ENCODE results near the gene CD302.
"Not testable (repeated sequence)": the region's sequence is repeated elsewhere in the genome, so short reads cannot be mapped to it uniquely, and the experiment has no call there.

Gene CD302

DNA sequence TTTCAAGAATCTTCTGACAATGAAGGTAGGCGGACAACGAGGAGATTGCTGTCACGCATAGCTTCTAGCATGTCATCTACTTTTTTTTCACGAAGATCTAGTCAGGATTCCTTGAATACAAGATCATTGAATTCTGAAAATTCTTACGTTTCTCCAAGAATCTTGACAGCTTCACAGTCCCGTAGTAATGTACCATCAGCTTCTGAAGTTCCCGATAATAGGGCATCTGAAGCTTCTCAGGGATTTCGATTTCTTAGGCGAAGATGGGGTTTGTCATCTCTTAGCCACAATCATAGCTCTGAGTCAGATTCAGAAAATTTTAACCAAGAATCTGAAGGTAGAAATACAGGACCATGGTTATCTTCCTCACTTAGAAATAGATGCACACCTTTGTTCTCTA, 49.9 kb downstream of the CD302 start:
- no peak for DNase-seq (ENCODE audit: low read depth in 2 of 2)

DNA sequence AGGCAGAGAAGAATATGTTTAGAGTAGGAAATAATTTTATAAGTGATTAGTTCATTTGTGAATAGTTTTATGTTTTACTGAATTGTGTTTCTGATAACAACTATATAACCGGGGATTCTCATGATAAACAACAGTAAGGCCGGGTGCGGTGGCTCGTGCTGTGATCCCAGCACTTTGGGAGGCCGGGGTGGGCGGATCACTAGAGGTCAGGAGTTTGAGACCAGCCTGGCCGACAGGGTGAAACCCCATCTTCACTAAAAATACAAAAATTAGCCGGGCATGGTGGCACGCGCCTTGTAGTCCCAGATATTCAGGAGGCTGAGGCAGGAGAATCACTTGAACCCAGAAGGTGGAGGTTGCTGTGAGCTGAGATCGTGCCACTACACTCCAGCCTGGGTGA, 52.8 kb downstream of the CD302 start:
- DNase-seq (ENCODE audit: low read depth in 2 of 2) = not testable (repeated sequence)

DNA sequence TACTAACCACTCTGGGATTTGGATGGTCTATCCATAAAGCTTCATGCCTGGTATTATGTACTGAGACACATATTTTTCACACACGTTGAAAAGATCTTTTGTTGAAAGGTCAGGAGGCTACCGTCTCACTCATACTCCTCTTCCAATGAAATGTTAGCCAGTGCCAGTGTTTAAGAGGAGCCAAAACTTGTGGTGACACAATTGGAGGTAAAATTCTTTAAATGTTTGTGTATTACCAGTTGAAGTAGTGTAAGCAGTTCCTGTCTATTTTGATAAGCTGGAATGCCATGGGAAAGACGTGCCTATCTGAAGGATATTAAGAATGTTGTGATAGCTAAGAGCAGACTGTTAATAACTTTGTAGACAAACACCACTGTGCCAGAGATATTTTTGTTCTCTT, 53.6 kb downstream of the CD302 start:
- no peak for DNase-seq (ENCODE audit: low read depth in 2 of 2)

DNA sequence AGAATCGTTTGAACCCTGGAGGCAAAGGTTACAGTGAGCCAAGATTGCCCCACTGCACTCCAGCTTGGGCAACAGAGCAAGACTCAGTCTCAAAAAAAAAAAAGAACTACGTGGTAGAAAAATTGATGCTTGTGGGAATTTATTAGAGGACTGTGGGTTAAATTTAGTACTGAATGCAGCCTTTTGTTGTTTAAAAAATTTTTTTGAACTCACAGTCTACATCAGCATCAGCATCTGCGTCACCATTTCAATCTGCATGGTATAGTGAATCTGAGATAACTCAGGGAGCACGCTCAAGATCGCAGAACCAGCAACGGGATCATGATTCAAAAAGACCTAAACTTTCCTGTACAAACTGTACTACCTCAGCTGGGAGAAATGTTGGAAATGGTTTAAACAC, 55.2 kb downstream of the CD302 start:
- no peak for DNase-seq (ENCODE audit: low read depth in 2 of 2)

DNA sequence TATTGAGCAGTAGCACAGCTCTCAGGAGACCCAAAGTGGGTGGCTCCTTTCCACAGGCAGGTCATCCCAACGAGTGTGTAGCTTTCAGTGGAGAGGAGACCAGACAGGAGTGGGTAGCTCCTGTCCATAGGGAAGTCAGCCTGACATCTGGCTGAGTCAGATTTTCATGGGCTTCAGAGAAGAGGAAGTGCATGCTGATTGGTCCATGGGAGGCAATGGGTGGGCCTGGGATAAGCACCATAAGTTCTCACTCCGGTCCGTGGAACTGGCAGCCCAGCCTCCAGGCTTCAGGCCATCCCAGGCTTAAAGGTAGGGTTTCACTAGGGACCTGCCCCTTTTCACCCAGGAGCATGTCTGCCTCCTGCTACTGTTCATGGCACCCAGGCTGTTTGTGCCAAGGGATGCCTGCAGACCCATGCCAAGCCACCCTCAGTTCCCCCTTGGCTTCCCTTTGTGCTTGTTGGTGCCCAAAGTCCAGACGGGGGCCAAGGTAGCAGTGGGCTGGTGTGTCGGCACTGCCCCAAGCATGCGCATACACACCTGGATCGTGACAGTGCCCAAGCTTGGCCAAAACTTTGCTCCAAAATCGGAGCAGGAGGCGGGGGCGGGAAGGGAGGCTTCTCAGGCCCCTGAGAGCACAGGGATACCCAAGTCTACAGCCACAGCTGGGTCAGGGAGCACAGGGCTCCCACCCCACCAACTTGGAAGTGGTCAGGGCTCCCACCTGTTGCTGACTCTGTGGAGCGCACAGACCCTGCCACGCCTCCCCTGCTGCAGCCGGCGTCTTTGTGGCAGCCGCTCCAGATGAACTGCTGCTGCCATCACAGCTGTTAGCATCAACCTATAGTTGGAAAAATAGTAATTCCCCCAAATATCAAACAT, 59.3 kb downstream of the CD302 start:
- DNase-seq (ENCODE audit: low read depth in 2 of 2) = no peak

DNA sequence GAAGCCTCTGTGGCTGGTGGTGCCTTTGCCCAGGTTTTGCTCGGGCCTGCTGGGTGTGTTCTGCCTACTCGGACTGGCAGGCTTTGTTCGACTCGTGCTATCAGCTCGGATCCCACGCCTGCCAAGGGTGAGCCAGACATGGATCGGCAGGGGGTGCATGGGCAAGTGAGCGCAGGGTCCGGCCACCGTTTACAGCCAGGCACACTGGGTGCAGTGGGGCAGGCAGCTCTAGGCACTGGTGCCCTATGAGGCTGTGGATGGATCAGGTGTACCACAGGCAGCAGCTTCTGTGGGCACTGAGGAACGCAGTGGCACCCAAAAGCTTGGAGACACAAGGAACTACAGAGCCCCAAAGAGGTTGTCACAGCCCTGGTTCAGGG, 60.1 kb downstream of the CD302 start:
- no peak for DNase-seq (ENCODE audit: low read depth in 2 of 2)

DNA sequence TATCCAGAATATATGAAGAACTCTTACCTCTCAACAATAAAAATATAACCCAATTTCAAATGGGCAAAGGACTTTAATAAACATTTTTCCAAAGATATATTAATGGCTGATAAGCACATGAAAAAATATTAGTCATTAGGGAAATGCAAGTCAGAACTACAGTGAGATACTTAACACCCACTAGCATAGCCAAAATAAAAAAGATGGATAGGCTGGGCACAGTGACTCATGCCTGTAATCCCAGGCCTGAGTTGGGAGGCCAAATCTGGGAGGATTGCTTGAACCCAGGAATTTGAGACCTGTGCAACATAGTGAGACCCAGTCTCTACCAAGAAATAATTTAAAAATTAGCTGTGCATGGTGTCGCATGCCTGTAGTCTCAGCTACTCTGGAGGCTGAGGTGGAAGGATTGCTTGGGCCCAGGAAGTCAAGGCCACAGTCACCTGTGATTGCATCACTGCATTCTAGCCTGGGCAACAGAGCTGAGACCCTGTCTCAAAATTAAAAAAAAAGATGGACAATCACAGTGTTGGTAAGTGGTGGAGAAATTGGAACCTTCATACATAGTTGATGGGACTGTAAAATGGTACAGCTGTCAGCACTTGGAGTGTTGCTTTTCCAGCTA, 60.6 kb downstream of the CD302 start:
- DNase-seq (ENCODE audit: low read depth in 2 of 2) = no peak

DNA sequence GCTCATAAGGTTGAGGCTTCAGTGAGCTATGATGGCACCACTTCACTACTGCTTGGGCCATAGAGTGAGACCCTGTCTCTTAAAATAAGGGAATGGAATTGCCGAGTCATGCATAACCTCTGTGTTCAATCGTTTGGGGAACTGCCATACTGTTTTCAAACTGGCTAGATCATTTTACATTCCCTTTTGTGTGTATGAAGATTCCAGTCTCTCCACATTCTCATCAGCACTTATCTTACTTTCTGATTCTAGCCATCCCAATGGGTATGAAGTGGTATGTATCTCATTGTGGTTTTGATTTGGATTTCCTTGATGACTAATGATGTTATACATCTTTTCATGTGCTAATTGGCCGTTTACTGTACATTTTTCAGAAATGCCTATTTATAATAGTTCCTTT, 62.0 kb downstream of the CD302 start:
- no peak for DNase-seq (ENCODE audit: low read depth in 2 of 2)

DNA sequence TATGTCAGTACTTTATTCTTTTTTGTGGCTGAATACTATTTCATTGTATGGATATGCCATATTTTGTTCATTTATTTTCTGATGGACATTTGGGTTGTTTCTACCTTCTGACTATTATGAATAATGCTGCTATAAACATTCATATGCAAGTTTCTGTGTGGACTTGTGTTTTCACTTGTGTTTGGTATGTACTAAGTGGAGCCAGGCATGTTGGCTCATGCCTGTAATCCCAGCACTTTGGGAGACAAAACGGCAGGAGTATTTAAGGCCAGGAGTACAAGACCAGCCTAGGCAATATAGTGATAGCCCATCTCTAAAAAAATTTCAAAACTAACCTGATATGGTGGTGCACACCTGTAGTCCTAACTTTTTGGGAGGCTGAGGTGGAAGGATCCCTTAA, 62.4 kb downstream of the CD302 start:
- DNase-seq (ENCODE audit: low read depth in 2 of 2) = no peak

DNA sequence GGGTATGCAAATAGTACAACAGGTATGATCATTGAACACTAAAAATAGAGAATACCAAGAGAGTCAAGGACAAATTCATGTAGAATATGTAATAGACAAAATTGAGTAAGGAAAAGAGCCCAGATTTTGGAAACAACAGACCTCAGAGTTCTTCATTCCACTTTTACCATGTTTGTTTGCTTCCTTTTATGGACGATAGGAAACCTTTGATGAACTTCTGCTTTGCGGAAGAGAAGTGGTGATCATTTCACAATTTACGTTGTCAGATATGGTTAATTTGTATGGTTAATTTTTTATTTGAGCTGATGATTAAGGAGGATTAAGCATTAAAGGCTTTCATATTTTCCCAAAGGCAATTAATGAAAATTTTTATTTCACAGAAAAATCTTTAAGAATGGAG, 69.4 kb downstream of the CD302 start:
- no peak for DNase-seq (ENCODE audit: low read depth in 2 of 2)

DNA sequence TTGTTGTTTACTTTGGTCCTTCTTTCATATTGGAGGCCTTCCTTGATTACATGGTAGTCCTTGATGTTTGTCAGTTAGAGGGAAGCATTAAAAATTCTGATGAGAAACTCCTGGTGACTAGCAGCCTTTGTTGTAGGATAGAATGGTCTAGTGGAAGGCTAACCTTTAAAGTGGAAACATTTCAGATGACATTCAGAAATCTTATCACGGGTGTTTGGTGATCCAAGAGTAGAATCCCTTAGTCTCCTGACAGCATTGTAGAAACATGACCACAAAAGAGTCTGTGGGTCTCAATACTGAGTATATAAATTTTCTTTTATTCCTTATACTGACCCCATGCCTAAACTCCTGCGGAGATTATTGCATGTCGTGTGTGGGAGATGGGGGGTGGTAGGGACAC, 72.3 kb downstream of the CD302 start:
- DNase-seq (ENCODE audit: low read depth in 2 of 2) = no peak

DNA sequence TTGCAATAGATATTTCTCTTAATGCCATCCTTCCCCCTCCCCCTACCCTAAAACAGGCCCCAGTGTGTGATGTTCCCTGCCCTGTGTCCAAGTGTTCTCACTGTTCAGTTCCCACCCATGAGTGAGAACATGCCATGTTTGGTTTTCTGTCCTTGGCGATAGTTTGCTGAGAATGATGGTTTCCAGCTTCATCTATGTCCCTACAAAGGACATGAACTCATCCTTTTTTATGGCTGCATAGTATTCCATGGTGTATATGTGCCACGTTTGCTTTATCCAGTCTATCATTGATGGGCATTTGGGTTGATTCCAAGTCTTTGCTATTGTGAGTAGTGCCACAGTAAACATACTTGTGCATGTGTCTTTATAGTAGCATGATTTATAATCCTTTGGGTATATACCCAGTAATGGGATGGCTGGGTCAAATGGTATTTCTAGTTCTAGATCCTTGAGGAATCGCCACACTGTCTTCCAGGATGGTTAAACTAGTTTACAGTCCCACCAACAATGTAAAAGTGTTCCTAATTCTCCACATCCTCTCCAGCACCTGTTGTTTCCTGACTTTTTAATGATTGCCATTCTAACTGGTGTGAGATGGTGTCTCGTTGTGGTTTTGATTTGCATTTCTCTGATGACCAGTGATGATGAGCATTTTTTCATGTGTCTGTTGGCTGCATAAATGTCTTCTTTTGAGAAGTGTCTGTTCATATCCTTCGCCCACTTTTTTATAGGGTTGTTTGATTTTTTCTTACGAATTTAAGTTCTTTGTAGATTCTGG, 73.0 kb downstream of the CD302 start:
- not testable (repeated sequence) for DNase-seq (ENCODE audit: low read depth in 2 of 2)

DNA sequence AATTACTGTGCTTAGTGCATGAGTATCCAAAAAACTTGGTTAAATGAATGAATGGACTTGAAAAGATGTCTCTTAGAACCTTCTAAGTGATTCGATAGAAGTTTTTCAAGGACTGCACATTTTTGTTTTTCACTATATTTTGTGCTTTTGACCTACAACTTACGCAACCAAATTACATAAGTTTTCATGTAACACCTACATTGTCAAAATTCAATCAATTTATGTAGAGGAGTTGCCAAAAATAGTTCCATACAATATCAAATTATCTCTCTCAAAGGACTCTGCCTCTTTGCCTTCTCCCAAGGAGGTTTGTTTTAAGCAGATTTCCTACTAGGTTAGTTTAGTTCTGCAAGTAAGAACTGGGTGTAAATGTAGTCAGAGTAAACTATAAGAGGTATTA, 75.4 kb downstream of the CD302 start:
- no peak for DNase-seq (ENCODE audit: low read depth in 2 of 2)

DNA sequence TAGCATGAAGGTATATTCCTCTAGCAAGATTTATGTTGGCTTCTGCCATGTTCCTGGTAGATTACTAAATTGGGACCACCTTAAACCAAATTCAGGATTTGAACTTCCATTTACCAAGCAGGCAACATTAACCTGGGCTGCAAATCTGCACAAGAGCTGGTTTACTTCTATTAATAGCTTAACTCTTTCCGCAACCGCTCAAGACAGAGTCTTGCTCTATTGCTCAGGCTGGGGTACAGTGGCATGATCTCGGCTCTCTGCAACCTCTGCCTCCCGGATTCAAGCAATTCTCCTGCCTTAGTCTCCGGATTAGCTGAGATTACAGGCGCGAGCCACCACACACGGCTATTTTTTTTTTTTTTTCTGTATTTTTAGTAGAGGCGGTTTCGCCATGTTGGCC, 77.3 kb downstream of the CD302 start:
- DNase-seq (ENCODE audit: low read depth in 2 of 2) = no peak
